NCI-H82 (cell line): ENCODE results near the gene CACNA1G.

Experiments used
- DNase-seq: peaks from one replicate; lab custom pipeline; 2025; lab: John Stamatoyannopoulos, UW

CACNA1G gene

DNA sequence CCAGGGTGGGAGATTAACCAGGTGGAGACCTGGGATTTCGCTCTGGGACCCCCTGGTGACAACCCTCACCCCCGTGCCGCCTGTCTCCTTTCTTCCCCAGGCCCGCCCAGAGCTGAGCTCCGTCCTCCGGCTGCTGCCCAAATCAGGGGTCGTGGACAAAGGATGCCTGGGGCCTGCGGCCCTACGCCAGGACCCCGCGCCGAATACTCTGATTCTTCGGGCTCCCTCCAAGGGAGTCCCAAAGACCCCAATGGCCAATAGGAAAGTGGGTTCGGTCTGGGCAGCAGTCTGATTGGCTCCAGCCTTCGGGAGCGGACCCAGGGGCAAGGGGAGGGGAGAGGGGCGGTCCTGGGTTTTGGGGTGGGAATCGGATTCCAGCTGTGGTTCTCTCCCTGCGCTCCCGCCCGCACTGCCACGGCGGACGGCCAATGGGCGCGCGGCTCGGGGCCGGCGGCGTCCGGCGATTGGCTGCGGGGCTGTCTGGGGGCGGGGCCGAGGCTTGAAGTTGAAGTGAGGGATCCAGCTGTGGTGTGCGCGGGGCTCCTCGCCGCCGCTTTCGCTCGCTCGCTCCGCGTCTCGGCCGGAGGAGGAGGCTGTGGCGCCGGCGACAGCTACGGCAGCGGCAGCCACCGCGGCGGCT is at the start of gene CACNA1G:
Gene CACNA1G, plus strand, starts transcription at position 531 of the 640 bp plus-strand sequence. CDS start 745 bp downstream, outside the sequence.
- peak; percentile 95 for DNase-seq

DNA sequence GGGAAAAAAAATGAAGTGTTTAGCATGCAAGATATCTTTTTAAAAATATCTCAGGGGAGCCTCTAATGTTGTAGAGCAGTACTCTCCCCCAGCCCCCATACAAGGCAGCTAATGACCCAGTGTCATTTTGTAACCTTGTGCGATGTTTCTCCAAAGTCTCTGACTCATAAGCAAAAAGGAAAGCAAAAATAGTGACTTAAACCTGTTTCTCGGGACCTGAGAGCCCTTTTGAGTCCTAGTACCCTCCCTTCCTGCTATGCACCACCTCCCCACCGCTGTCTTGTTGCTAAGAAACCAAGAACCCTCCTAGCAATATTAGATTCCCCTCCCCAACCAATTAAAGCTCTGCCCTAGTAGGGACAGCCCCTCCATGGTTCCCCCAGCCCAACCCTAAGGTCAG is 49.5 kb upstream of the CACNA1G start:
- DNase-seq, result no peak

DNA sequence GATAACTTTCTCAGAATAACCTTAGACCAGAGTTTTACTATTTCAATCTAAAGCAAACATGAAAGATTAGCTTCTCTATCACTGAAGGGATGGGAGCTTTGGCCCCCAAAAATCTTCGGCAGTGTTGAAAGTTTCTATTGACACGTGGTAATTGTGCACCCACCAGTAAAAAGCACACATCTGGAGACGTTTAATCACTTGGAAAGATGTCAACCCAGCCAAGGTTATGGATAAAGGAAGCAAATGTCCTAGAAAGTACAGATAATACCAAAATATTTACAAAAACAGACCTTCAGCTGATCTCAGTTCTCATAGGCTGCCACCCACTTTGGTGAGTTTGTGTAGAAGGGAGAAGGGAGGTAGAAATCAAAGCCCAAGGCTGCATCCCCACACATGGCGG is 47.0 kb upstream of the CACNA1G start:
- no peak for DNase-seq

DNA sequence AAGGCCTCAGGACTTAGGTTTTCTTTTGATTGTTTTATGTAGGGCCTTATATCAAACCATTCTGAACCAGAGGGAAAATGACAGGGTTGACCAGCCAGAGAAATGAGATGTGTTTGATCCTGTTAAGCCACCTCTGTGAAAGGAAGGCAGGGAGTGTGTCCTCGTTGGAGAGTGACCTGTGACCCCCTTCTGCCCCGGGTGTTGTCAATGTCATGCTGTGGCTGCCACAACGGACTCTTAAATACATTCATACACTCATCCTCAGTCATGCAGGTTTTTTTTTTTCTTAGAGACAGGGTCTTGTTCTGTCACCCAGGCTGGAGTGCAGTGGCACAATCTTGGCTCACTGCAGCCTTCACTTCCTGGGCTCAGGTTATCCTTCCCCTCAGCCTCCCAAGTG is 46.1 kb upstream of the CACNA1G start:
- DNase-seq, result no peak

DNA sequence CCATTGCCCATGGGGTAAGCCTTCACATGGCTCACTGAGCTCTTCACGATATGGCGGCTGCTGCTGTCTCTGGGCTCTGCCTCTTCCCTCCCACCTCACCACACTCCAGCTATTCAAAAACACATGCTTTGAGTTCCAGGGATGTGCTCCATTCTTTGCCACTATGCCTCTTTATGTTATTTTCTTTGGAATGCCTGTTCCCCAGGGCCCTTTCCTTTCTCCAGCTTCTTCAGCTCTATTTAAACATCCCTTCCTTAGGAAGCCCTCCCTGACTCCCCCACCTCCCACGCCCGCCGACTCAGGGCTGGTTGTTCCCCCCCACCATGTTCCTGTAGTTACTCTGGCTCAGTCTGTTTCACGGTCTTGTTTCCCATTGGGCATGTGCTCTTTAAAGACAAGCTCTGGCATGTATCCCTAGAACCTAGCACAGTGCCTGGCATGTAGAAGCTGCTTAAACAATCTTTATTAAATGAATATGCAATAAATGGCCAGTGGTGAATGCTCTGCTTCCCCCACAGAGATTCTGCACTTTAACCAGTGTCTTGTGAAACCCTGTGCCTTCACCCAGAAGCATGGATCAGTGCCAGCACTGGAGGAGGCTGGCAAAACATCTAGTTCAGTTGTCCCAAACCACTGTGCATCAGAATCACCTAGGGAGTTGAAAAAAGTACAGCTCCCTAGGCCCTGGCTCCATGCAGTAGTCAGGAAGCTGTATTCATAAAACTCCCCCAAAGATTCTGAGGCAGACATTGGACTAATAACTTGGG is 45.4 kb upstream of the CACNA1G start:
- no peak for DNase-seq

DNA sequence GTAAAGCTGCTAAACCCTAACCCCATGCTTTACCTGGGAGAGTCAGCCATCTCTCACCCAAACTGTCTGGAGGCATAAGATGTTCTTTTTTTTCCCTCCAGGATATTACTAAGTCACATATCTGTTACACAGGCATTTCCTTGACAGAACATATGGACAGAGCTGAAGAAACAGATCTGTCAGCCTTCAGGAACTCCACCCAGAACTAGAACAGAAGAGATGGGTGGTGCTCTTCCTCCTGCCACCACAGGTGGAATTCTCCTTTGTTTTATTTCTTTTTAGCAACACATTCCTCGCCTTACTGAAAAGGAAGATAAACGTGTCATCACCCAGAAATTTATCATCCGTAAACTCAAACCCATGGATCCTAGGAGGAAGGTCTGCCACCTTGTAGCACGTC is 43.5 kb upstream of the CACNA1G start:
- DNase-seq, result no peak

DNA sequence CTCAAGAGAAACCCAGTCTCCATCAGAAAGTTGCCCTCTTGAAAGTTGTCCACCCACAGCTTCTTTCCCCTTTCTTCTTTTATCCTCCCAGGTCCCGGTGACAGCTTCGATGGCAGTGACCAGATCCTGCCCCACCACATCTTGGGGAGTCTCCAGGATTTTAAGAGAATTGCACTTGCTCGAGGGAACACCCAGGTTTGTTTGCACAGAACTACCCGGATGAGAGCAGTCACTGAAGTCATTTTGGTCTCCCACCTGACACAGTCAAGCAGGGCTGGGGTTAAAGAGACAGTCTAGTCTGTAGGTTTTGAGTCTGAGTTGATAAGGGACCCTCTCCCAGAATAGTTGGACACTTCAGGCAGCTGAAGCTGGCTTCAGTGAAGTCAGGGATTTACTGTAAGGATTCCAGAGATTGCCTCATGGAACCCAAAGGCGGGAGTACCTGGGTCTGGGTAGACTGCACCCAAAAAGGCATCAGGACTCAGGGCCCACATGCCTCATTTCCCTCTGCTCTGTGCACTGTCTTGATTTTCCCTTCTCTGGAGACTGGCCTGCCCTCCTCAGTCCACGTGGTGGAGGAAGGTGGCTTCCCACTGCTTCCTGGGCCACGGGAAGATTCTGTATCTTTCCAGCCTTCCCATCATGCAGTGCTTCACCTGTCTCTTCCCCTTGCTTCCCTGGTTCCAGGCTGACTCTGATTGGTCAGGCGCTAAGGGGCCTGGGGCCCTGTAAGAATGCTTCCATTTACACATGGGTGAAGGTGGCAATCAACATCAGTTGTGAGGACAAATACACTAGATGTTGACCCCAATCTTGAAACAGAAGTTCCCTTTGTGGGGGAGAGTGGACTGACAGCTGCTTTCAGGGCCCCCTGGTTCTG is 42.8 kb upstream of the CACNA1G start:
- no peak for DNase-seq

DNA sequence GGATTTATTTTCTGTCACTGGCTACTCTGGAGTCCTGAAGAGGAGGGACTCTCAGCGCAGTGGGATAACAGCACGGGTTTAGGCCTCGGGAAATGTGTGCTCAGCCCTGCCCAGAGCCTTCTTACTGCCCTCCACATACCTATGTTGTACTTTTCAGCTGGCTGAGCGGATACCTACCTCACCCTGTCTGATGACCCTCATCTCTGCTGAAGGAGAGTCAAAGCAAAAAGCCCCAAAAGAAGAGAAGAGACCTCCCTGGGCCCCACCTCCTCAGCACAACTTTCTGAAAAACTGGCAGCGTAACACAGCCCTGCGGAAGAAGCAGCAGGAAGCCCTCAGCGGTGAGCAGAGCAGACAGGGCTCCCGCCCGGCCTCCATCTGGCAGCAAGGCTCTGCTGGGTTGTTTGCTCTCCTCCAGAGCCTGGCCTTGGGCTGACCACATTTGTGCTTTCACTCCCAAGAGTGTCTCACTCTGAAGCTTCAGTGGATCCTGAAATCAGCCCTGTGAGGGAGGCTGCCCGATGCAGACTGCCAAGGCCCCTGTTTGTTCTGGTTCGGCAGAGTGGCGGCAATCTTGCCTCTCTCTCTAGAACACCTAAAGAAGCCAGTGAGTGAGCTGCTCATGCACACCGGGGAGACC is 42.0 kb upstream of the CACNA1G start:
- no peak for DNase-seq

DNA sequence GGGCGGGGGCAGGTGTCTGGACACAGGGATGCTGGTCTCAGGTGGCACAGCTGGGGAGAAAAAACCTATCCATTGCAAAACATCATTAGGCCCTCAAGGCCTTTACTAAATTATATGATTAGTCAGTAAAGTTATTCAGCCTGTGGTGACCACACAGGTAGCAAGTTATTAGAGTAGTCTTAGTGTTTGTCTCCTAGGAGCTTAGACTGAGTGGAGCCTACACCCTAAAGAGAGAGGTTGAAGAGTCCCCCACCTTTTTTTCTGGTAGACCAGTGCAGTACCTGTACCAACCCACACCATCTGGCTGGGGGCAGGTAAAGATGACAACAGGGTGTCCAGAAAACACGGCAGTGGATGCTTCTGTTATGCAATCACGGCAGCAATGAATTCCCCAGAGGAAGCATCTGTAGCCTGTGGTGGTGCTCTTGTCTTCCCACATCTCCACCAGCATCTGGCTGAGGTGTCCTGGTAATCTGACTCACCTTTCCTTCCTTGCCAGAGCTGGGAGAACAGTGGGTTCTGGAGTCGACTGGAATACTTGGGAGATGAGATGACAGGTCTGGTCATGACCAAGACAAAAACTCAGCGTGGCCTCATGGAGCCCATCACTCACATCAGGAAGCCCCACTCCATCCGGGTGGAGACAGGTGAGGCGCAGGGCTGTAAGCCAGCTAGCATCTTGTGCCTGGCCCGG is 41.2 kb upstream of the CACNA1G start:
- no peak for DNase-seq

DNA sequence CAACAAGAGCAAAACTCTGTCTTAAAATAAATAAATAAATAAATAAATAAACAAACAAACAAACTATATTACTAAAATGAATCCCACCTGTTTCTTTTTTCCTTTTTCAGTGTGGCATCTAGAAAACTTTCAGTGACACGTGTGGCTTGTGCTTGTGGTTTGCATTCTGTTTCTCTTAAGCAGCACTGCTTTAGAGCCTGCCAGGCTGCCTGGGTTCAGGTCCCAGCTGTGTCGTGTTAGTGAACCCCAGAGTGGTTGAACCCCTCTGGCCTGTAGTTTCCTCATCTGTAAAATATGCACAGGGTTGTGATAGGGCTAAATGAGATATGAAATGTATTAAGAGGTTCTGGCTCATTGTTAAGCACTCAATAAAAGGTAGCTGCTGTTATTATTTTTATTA is 40.0 kb upstream of the CACNA1G start:
- no peak for DNase-seq

DNA sequence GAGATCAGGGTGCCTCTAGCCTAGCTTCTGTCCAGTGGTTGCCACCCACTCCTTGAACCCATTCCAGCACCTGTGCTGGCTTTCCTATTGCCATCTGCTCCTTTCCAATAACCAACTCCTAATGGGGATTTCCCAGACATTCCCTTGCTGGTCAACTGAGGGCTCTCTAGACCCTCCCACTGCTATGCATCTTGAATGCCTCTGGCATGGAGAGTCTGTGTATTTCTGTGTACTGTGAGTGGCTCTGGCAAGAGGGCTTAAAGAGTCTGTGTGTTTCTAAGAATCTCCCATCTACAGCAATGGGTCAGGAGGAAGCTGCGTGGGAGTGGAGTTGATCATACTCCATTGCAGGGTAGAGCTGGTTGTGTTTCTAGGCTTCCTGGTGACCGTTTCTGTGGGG is 39.0 kb upstream of the CACNA1G start:
- DNase-seq, result no peak

DNA sequence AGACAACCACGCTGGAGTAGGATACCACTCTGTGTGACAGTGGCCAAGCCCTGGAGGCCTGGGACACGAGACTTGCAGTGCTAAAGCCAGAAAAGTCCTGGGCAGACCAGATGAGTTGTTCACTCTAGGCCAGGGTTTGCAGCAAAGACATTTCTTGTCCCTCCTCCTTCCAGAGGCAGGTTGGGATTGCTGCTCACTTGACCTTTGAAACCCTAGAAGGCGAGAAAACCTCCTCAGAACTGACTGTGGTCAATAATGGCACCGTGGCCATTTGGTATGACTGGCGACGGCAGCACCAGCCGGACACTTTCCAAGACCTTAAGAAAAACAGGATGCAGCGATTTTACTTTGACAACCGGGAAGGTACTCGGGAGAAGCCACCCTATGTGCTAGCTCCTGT is 37.7 kb upstream of the CACNA1G start:
- no peak for DNase-seq

DNA sequence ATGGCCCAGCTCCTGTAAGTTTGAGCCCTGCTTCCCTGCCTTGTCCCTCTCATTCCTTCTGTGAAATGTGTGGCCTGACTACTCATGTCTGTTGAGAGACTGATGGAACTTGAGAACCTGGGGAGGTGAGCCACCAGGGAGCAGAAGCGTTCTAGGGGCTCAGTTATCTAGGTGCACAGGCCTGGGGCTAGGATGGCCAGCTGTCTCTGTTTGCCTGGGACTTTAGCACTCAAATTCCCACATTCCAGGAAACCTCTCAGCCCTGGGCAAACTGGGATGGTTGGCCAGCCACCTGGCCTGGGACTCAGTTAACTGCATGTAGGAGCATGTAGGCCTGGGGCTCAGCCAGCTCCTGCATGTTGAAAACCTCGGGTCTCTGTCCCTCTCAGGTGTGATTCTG is 37.3 kb upstream of the CACNA1G start:
- DNase-seq, result no peak

DNA sequence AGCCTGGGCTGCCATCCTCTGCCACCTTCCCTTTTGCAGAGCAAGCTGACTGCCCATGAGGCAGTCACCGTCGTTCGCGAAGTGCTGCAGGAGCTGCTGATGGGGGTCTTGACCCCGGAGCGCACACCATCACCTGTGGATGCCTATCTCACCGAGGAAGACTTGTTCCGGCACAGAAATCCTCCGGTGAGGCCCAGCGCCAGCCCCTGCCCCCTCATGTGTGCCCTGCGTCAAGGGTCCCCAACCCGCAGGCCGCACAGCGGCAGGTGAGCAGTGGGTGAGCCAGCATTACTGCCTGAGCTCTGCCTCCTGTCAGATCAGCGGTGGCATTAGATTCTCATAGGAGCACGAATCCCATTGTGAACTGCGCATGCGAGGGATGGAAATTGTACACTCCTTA is 35.7 kb upstream of the CACNA1G start:
- DNase-seq, result no peak

DNA sequence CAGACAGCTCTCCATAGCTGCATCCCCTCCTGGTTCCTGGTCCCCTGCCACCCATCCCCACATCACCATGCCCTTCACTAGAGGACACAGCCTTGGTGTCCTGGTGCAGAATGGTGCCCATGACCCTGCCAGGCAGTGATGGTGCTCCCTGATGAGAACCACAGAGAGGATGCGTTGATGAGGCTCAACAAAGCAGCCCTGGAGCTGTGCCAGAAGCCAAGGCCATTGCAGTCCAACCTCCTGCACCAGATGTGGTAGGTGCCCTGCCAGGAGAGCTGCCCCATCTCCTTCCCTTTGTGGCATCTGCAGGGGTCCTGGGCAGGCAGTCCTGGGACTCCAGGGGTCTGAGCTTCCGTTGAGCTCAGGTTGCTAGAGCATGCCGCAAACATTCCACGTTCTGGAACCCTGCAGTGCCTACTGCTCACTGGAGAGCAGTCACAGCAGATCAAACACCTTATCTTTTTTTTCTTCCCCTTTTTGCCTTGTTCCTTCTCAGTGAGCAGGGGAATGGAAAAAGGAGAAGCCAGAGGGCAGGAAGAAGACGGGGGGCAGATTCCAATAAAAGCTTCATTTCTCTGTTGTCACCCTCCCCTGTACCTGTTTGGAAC is 33.3 kb upstream of the CACNA1G start:
- no peak for DNase-seq

DNA sequence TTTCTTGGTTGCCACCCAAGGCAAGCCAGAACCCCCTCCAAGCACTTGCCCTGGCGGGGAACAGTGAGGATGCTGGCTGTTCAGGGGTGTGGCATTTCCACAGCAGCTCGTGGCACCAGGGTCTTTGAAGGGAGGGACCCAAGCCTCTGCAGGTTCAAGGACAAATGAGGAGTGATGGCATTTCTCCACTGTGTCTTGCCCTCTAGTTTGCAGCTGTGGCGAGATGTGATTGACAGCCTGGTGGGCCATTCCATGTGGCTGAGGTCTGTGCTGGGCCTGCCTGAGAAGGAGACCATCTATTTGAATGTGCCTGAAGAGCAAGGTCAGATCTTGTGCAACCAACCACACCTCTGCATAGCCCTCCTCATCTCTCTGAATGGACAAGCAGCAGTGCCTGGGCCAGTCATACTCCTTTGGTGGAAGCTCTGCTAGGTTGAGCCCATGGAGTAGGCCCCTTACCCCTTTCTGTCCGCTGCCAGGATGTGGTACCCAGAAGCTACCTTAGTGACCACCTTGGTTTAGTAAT is 32.5 kb upstream of the CACNA1G start:
- DNase-seq, result no peak

DNA sequence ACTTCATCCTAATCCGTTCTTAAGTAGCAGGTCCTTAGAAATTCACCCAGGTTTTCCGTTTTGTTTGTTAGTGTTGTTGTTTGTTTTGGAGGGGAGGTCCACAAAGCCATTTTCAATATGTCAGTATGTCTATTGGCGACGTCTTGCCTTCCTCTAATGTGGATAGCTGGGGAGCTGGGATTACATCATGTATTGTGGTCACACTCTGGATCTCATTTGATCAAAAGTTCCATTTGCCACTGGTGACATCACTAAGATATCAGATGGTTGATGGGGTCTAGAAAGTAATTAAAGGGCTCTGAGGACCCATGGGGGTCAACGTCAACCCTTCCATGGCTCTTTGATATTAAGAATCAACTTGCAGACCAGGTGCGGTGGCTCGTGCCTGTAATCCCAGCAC is 30.7 kb upstream of the CACNA1G start:
- no peak for DNase-seq

DNA sequence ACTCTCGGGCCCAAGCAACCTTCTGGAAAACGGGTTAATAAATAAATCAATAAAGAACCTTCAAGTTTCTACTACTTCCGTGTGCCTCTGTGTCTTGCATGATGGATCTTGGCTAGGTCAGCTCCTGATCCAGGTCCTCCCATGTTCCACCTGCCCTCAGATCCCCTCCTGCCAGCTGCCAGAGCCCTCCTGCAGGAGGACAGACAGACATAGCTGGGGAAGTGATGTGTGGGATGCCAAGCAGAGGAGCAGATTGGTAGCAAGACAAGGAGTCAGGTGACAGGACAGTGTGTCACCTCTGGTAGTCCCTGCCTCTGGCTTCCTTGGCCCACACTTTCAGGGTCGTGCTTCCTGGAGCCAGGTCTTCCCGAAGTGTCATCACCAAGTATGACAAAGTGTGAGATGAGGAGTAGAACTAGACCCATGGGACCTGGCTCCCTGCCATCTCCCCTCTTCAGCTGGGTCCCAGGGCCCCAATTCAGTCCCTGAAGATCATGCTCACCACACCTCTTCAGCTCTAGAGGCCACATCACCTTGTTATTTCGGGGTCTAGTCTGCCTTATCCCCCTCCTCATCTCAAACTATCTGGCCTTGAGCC is 29.0 kb upstream of the CACNA1G start:
- DNase-seq, result no peak

DNA sequence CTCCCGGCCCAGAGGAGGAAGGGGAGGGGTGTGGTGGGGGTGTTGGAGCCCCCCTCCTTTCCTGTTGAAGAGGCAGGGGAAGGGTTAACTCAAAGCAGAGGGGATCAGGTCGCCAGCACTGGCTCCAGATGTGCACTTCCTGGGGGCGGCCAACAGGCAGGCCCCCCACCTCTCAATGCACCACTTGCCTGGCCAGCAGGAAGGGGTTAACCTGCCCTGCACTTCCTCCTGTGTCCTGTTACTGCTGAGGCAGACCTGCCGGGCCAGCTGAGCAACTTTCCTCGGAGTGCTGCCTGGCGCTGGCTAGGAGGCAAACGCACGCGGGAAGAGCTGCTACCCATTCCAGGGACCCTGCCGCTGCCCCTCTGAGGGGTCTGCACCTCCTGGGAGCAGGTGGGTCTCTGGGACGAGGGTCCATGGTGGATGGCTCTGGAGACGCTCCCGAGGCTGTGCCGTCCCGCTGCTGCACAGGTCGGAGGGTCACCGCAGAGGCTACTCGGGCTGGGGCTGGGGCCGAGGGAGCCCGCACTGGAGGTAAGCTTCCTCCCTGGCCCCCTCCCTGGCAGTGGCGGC is 28.0 kb upstream of the CACNA1G start, which contains the start of gene EPN3:
Gene EPN3, plus strand, starts transcription at position 284 of the 573 bp plus-strand sequence. CDS start 3,822 bp downstream, outside the sequence.
- DNase-seq, result no peak

DNA sequence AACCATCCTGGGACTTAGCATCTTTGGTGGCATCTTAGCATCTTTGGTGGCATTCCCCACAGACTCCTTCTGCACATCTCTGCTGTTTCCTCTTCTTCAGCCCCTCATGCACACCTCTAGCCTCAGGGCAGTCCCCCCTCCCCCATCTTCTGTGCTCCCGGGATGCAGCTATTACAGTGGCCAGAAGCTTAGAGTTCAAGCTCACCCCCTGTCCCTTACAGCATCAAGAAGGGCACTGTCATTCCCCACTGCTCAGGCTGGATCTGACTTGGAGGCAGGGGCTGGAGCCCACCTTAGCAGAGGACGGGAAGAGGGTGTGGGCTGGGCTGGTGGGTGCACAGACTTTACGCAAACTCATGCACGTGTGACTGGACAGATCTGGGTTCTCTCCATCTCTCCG is 27.3 kb upstream of the CACNA1G start:
- no peak for DNase-seq
